ENCODE measurements around the gene FOXJ1.

FOXJ1 gene

DNA sequence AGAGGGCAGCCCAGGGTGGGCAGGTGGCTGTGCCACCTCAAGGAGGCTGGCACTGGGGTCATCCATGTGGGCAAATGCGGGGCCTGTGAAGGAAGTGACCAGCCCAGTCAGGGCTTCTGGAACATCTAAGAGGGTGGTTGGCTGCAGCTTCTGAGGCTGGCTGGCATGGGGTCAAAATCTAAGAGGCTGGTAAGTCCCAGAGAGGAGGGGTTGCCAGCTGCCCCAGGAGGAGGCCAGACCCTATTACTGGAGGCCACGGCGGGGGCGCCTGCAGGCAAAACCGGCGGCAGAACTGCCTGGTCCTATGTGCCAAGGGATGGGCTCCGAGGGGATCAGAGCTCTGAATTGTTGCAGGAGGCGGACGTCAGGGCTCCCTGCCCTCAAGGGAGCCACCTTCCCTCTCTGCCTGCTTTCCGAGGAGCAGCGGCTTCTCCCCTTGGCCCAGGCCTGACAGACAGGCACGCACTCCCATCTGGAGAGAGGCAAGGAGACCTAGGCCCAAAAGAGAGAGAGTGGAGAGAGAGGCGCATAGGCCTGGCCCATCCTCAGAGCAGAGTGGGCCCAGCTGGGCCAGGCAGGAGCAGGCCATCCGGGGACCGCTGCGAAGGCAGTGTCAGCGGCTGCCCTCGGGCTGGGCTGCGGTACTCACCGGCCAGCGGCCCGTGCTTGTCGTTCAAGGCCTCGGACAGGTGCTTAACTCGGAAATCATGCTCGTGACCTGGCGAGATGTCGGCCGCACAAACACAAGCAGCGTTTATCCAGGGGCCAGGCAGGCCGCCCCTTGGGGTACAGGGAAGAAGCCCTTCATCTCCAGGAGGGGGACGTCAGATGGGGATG is 51.1 kb downstream of the FOXJ1 start:
- no peak for DNase-seq

GRCh38 chr17:76088868-76089576 is 52.0 kb downstream of the FOXJ1 start:
- no peak for DNase-seq

GRCh38 chr17:76088041-76088867 is 52.8 kb downstream of the FOXJ1 start:
- no peak for DNase-seq

DNA sequence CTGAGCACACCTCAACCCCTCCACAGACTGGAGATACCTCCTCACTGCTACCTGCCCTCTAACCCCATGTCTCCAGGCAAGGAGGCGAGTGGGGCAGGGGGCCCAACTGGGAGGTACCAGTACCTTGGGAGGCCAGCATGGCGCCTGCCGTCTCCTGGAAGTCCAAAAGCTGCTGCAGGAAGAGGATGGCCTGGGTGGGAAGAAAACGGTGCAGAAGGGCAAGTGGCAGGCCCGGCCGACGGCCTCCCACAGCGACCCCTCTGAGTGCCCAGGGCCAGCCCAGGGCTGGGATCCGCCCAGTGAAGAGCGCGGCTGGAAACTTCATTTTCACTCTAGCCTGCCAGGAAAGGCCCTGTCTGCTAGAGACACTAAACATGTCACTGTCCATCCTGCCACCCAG is 53.5 kb downstream of the FOXJ1 start:
- no peak for DNase-seq

DNA sequence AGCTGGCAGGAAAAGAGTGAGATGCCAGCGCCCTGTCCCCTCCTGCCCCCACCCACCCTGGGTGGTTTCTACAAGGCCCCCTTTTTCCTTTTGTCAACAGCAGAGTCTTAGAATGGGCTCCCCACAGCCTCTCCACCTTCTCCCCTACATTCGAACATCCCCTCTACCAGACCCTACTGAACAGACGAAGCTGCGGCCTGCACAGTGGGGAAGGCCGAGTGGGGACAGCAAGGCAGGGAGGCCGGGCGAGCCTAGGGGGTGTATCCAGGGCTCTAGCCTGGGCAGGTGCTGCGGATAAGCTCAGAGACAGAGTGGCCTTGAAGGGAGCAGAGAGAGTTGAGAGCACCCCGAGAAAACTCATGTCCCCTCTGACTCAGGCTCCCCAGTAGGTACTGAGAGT is 54.7 kb downstream of the FOXJ1 start:
- no peak for DNase-seq
